Prostate gland (tissue), 2 donors: ENCODE results near the gene GRID1.

Source experiments
- POLR2A ChIP-seq: fragments of 450-650 bp; IDR thresholded peaks from one replicate; pipeline ENCODE4 v1.6.1; 2016; ENCODE audit warnings: antibody characterized with exemption, mild to moderate bottlenecking
- POLR2AphosphoS5 ChIP-seq: sonication (generic); formaldehyde crosslinking; IDR thresholded peaks from one replicate; pipeline ENCODE4 v1.6.1; 2017; ENCODE audit warnings: antibody characterized with exemption
- TF ChIP-seq, protein P1 (sequence below), 4 experiments: fragments of 200-600 bp in 2 of 4; fragments of 450-650 bp in 2 of 4; sonication (generic) in 2 of 4; IDR thresholded peaks; 1 replicate in 3 of 4; 2 replicates in 1 of 4; pipeline ENCODE4 v1.5.1; 2016 to 2019; ENCODE audit warnings: antibody characterized with exemption in 4 of 4, mild to moderate bottlenecking in 2 of 4, moderate library complexity in 2 of 4

DNA sequence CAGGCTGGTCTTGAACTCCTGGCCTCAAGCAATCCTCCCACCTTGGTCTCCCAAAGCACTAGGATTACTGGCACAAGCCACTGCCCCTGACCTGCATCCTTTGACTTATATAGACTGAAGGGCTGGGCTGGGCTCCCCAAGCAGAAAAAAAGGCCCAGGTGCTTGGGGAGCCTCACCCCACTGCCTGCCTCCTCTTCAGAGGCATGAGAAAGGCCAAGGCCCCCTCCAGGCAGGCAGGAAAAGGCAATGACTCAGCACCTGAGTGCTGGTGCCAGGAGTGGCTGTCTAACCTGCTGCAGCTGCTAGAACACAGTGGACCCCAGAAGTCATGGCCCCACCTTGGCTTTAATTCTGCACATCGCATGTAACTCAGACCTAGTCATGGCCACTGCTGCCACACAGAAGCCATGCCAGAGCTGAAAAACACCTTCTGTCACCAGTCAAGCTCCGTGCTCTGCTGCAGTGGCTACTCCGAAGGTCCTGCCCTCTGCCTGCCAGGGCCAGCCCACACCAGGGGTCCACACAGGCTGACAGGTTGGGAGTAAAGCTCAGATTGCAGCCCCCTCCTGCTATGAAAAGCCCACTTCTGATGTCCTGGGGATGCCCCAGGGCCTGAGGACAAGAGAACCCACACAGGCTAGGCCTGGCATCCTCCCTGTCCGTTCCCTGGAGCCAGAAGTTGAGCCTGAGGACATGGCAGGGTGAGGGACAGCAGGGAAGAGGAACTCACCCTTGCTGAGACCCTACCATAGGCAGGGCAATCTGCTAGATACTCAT, 48.5 kb downstream of the GRID1 start:
- TF ChIP-seq, protein P1, sequence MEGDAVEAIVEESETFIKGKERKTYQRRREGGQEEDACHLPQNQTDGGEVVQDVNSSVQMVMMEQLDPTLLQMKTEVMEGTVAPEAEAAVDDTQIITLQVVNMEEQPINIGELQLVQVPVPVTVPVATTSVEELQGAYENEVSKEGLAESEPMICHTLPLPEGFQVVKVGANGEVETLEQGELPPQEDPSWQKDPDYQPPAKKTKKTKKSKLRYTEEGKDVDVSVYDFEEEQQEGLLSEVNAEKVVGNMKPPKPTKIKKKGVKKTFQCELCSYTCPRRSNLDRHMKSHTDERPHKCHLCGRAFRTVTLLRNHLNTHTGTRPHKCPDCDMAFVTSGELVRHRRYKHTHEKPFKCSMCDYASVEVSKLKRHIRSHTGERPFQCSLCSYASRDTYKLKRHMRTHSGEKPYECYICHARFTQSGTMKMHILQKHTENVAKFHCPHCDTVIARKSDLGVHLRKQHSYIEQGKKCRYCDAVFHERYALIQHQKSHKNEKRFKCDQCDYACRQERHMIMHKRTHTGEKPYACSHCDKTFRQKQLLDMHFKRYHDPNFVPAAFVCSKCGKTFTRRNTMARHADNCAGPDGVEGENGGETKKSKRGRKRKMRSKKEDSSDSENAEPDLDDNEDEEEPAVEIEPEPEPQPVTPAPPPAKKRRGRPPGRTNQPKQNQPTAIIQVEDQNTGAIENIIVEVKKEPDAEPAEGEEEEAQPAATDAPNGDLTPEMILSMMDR (IDR thresholded peaks at IDR 0.05): no peak
- no peak for TF ChIP-seq POLR2A
- TF ChIP-seq POLR2AphosphoS5: no peak
